ENCODE data around the gene POLR1B.

GRCh38 chr2:112621790-112622527 is 79.7 kb downstream of the POLR1B start:
- TF ChIP-seq REST (IDR thresholded peaks at IDR 0.05; ENCODE audit: low read depth, low read length) (no peak), SPI1 (IDR thresholded peaks at IDR 0.05; ENCODE audit: borderline replicate concordance, insufficient read depth, low read depth, low read length) (no peak), ATF7 (IDR thresholded peaks at IDR 0.05; ENCODE audit: low read depth) (no peak), CTCF (IDR thresholded peaks at IDR 0.05 in 2 of 3, conservative IDR thresholded peaks at IDR 0.05 in 1 of 3; ENCODE audit: control insufficient read depth in 2 of 3, extremely low read depth in 1 of 3, insufficient read depth in 1 of 3, low read depth in 3 of 3, low read length in 3 of 3) (no peak), BHLHE40 (IDR thresholded peaks at IDR 0.05; ENCODE audit: borderline replicate concordance in 1 of 2, low read depth in 2 of 2, low read length in 1 of 2) (no peak), NFIC (IDR thresholded peaks at IDR 0.05; ENCODE audit: low read depth, low read length) (no peak), NFYB (IDR thresholded peaks at IDR 0.05; ENCODE audit: insufficient read depth, low read depth, low read length) (no peak), POLR2A (IDR thresholded peaks at IDR 0.05; ENCODE audit: low read depth, low read length) (no peak), MXI1 (IDR thresholded peaks at IDR 0.05; ENCODE audit: low read depth, low read length) (no peak), EZH2 (IDR thresholded peaks at IDR 0.05; ENCODE audit: borderline replicate concordance, control insufficient read depth, low read depth, low read length) (no peak)

Measured in GM12878 (cell line).